BLaER1 treated with 17β-estradiol and CSF1 and Interleukin-3, amounts not matched to agents 10 nM and 100 nM (cell line): ENCODE results near the gene CD300LG.

ENCODE experiments used
- H3K27ac ChIP-seq, 11 experiments: shearing (Covaris generic); formaldehyde crosslinking; 2 replicates each; pipeline ENCODE4 v1.8.1; 2022
- H3K27me3 ChIP-seq, 11 experiments: shearing (Covaris generic); formaldehyde crosslinking; 2 replicates each; pipeline ENCODE4 v1.8.1; 2022
- H3K36me3 ChIP-seq, 11 experiments: shearing (Covaris generic); formaldehyde crosslinking; 2 replicates each; pipeline ENCODE4 v1.8.1; 2022
- H3K4me1 ChIP-seq, 10 experiments: shearing (Covaris generic); formaldehyde crosslinking; 2 replicates each; pipeline ENCODE4 v1.8.1; 2022
- H3K4me2 ChIP-seq, 11 experiments: shearing (Covaris generic); formaldehyde crosslinking; 2 replicates each; pipeline ENCODE4 v1.8.1; 2022
- H3K4me3 ChIP-seq, 10 experiments: shearing (Covaris generic); formaldehyde crosslinking; 2 replicates each; pipeline ENCODE4 v1.8.1; 2022
- H3K9ac ChIP-seq, 11 experiments: shearing (Covaris generic); formaldehyde crosslinking; 2 replicates each; pipeline ENCODE4 v1.8.1; 2022
- H3K9me3 ChIP-seq, 11 experiments: shearing (Covaris generic); formaldehyde crosslinking; replicated peaks in 1 of 11; 2 replicates each; pipeline ENCODE4 v1.8.1; 2022
- H4K20me1 ChIP-seq, 11 experiments: shearing (Covaris generic); formaldehyde crosslinking; 2 replicates each; pipeline ENCODE4 v1.8.1; 2022
- Cebpa-rat ChIP-seq, 11 experiments: shearing (Covaris generic); IDR thresholded peaks; 2 replicates each; pipeline ENCODE4 v1.8.1; 2022

The CD300LG gene

GRCh38 chr17:43877451-43878155, 30.6 kb downstream of the CD300LG start:
- Histone ChIP-seq H3K4me3 (no peak overlapping the region), H3K4me2 (no peak overlapping the region), H3K4me1 (peaks cover 0 to 4% (median 0%) of the 10 kb centered on the region in 10 experiments; a peak in 2 of 20 replicates), H3K27ac (no peak overlapping the region), H3K27me3 (no peaks in the 10 kb centered on the region), H3K36me3 (no peaks in the 10 kb centered on the region), H3K9ac (no peak overlapping the region), H3K9me3 (peaks cover 0 to 10% (median 0%) of the 10 kb centered on the region in 11 experiments; a peak in 3 of 22 replicates), H4K20me1 (peaks cover 0 to 10% (median 0%) of the 10 kb centered on the region in 11 experiments; a peak in 2 of 22 replicates)
- no peak for TF ChIP-seq Cebpa-rat (IDR thresholded peaks at IDR 0.05)

GRCh38 chr17:43878260-43879175, 31.5 kb downstream of the CD300LG start:
- H3K27ac ChIP-seq = no peak overlapping the region

GRCh38 chr17:43879723-43880419, 32.9 kb downstream of the CD300LG start:
- TF ChIP-seq Cebpa-rat (IDR thresholded peaks at IDR 0.05) = no peak
- Histone ChIP-seq H3K9ac (no peak overlapping the region), H3K36me3 (no peaks in the 10 kb centered on the region), H3K4me2 (no peak overlapping the region), H4K20me1 (peaks cover 0 to 10% (median 0%) of the 10 kb centered on the region in 11 experiments; a peak in 2 of 22 replicates), H3K27ac (no peak overlapping the region), H3K4me1 (peaks cover 0 to 4% (median 0%) of the 10 kb centered on the region in 10 experiments; a peak in 2 of 20 replicates), H3K27me3 (no peaks in the 10 kb centered on the region), H3K4me3 (no peak overlapping the region), H3K9me3 (no peaks in the 10 kb centered on the region)

More at GRCh38 chr17:43878260-43879175, 31.5 kb downstream of the CD300LG start:
- H3K4me1 ChIP-seq = peaks cover 0 to 4% (median 0%) of the 10 kb centered on the region in 10 experiments; a peak in 2 of 20 replicates
- no peak for TF ChIP-seq Cebpa-rat (IDR thresholded peaks at IDR 0.05)
- no peaks in the 10 kb centered on the region for H3K36me3 ChIP-seq
- no peak overlapping the region for H3K4me3 ChIP-seq
- H3K9ac ChIP-seq = no peak overlapping the region
- no peaks in the 10 kb centered on the region for H3K27me3 ChIP-seq
- peaks cover 0 to 10% (median 0%) of the 10 kb centered on the region in 11 experiments; a peak in 3 of 22 replicates for H3K9me3 ChIP-seq
- peaks cover 0 to 10% (median 0%) of the 10 kb centered on the region in 11 experiments; a peak in 2 of 22 replicates for H4K20me1 ChIP-seq
- peak overlapping the region in 1 of 11 experiments; percentile 40; a peak in 1 of 22 replicates for H3K4me2 ChIP-seq

GRCh38 chr17:43880420-43880991, 33.5 kb downstream of the CD300LG start:
- Histone ChIP-seq H3K9me3 (no peaks in the 10 kb centered on the region), H3K27ac (no peak overlapping the region), H3K4me1 (peaks cover 0 to 4% (median 0%) of the 10 kb centered on the region in 10 experiments; a peak in 2 of 20 replicates), H3K4me3 (no peak overlapping the region), H3K4me2 (no peak overlapping the region), H3K36me3 (no peaks in the 10 kb centered on the region), H4K20me1 (peaks cover 0 to 10% (median 0%) of the 10 kb centered on the region in 11 experiments; a peak in 2 of 22 replicates), H3K27me3 (no peaks in the 10 kb centered on the region), H3K9ac (no peak overlapping the region)
- no peak for TF ChIP-seq Cebpa-rat (IDR thresholded peaks at IDR 0.05)

GRCh38 chr17:43881181-43881580, 34.2 kb downstream of the CD300LG start:
- Histone ChIP-seq H3K27me3 (no peaks in the 10 kb centered on the region), H4K20me1 (peaks cover 0 to 10% (median 0%) of the 10 kb centered on the region in 11 experiments; a peak in 2 of 22 replicates)
- TF ChIP-seq Cebpa-rat (IDR thresholded peaks at IDR 0.05) = no peak

GRCh38 chr17:43881758-43882505, 35.0 kb downstream of the CD300LG start:
- Histone ChIP-seq H3K9me3 (no peaks in the 10 kb centered on the region), H3K4me3 (no peak overlapping the region), H4K20me1 (peaks cover 0 to 10% (median 0%) of the 10 kb centered on the region in 11 experiments; a peak in 2 of 22 replicates), H3K36me3 (no peaks in the 10 kb centered on the region), H3K4me2 (no peak overlapping the region), H3K9ac (no peak overlapping the region), H3K27me3 (no peaks in the 10 kb centered on the region), H3K27ac (no peak overlapping the region), H3K4me1 (peaks cover 0 to 4% (median 0%) of the 10 kb centered on the region in 10 experiments; a peak in 1 of 20 replicates)
- no peak for TF ChIP-seq Cebpa-rat (IDR thresholded peaks at IDR 0.05)

More at GRCh38 chr17:43881181-43881580, 34.2 kb downstream of the CD300LG start:
- no peak overlapping the region for H3K4me3 ChIP-seq
- H3K27ac ChIP-seq = no peak overlapping the region
- no peak overlapping the region for H3K9ac ChIP-seq
- H3K4me2 ChIP-seq = no peak overlapping the region
- H3K36me3 ChIP-seq = no peaks in the 10 kb centered on the region
- H3K4me1 ChIP-seq = peaks cover 0 to 4% (median 0%) of the 10 kb centered on the region in 10 experiments; a peak in 1 of 20 replicates
- H3K9me3 ChIP-seq = no peaks in the 10 kb centered on the region

GRCh38 chr17:43882761-43883415, 35.9 kb downstream of the CD300LG start:
- TF ChIP-seq Cebpa-rat (IDR thresholded peaks at IDR 0.05) = no peak
- Histone ChIP-seq H3K9ac (no peak overlapping the region), H4K20me1 (peaks cover 0 to 9% (median 0%) of the 10 kb centered on the region in 11 experiments; a peak in 2 of 22 replicates), H3K9me3 (no peaks in the 10 kb centered on the region), H3K27me3 (no peaks in the 10 kb centered on the region), H3K4me2 (no peak overlapping the region), H3K4me3 (no peak overlapping the region), H3K4me1 (peaks cover 0 to 4% (median 0%) of the 10 kb centered on the region in 10 experiments; a peak in 1 of 20 replicates), H3K27ac (no peak overlapping the region), H3K36me3 (no peaks in the 10 kb centered on the region)
